OCI-LY1 (cell line): ENCODE results near the gene ETV7.

Experiments
- H2AFZ ChIP-seq: fragments of 200-600 bp; sonication (generic), shearing (Covaris generic); 2 replicates; pipeline ENCODE4 v1.6.0; 2014; ENCODE audit warnings: antibody characterized with exemption, mild to moderate bottlenecking, low read length
- H3F3A ChIP-seq: fragments of 200-600 bp; sonication (generic), shearing (Covaris generic); 2 replicates; pipeline ENCODE4 v1.6.0; 2014; ENCODE audit warnings: mild to moderate bottlenecking, antibody characterized with exemption, low read length, moderate library complexity; ENCODE audit not compliant: insufficient read depth
- H3K27ac ChIP-seq: fragments of 200-600 bp; sonication (generic); 2 replicates; pipeline ENCODE4 v1.5.1; 2014; ENCODE audit warnings: low read length, mixed run types, mild to moderate bottlenecking, low read depth; ENCODE audit not compliant: poor library complexity, severe bottlenecking
- H3K27me3 ChIP-seq: fragments of 200-600 bp; sonication (generic); 2 replicates; pipeline ENCODE4 v1.6.0; 2014; ENCODE audit warnings: antibody characterized with exemption, mild to moderate bottlenecking, low read length, moderate library complexity; ENCODE audit not compliant: insufficient read depth
- H3K36me3 ChIP-seq: fragments of 200-600 bp; sonication (generic); 2 replicates; pipeline ENCODE4 v1.6.1; 2014; ENCODE audit warnings: mild to moderate bottlenecking, antibody characterized with exemption, low read length, moderate library complexity, mixed read lengths; ENCODE audit not compliant: insufficient read depth
- H3K4me1 ChIP-seq: fragments of 200-600 bp; sonication (generic); 2 replicates; pipeline ENCODE4 v1.5.1; 2014; ENCODE audit warnings: mild to moderate bottlenecking, low read length, moderate library complexity; ENCODE audit not compliant: insufficient read depth, severe bottlenecking
- H3K4me2 ChIP-seq: fragments of 200-600 bp; sonication (generic), shearing (Covaris generic); 2 replicates; pipeline ENCODE4 v1.6.1; 2014; ENCODE audit warnings: low read length
- H3K4me3 ChIP-seq: fragments of 200-600 bp; sonication (generic); 2 replicates; pipeline ENCODE4 v1.5.1; 2014; ENCODE audit warnings: low read length, low read depth, mild to moderate bottlenecking, mixed read lengths; ENCODE audit not compliant: poor library complexity, severe bottlenecking
- H3K79me2 ChIP-seq: fragments of 200-600 bp; shearing (Covaris generic); 2 replicates; pipeline ENCODE4 v1.6.1; 2016; ENCODE audit warnings: mixed run types, low read length, mixed read lengths; ENCODE audit not compliant: insufficient read depth
- H3K9ac ChIP-seq: fragments of 200-600 bp; sonication (generic), shearing (Covaris generic); 2 replicates; pipeline ENCODE4 v1.6.1; 2014; ENCODE audit warnings: mild to moderate bottlenecking, low read length, mixed read lengths
- H3K9me2 ChIP-seq: fragments of 200-600 bp; sonication (generic), shearing (Covaris generic); 2 replicates; pipeline ENCODE4 v1.6.1; 2014; ENCODE audit warnings: low read depth, mild to moderate bottlenecking, low read length, mixed read lengths
- H3K9me3 ChIP-seq: fragments of 200-600 bp; shearing (Covaris generic); 2 replicates; pipeline ENCODE4 v1.6.1; 2014; ENCODE audit warnings: low read length, mixed read lengths
- H4K20me1 ChIP-seq: fragments of 200-600 bp; sonication (generic), shearing (Covaris generic); 2 replicates; pipeline ENCODE4 v1.6.0; 2016; ENCODE audit warnings: mild to moderate bottlenecking, low read length; ENCODE audit not compliant: insufficient read depth
- CTCF ChIP-seq: fragments of 200-600 bp; sonication (generic), shearing (Covaris generic); IDR thresholded peaks from 2 replicates; pipeline ENCODE4 v1.5.1; 2017; ENCODE audit warnings: mild to moderate bottlenecking, antibody characterized with exemption, low read length, moderate library complexity, mixed read lengths
- EZH2 ChIP-seq: fragments of 200-600 bp; sonication (generic), shearing (Covaris generic); IDR thresholded peaks from 2 replicates; pipeline ENCODE4 v1.8.0; 2017; ENCODE audit warnings: borderline replicate concordance, mixed run types, mild to moderate bottlenecking, antibody characterized with exemption, low read length, moderate library complexity, mixed read lengths

The ETV7 gene

GRCh38 chr6:36349240-36349639 lies 38.2 kb downstream of the ETV7 start:
- no peak overlapping the region for H3K4me3 ChIP-seq
- H3K36me3 ChIP-seq = no peaks in the 10 kb centered on the region
- TF ChIP-seq CTCF (no peak), EZH2 (no peak)
- H3K27ac ChIP-seq = no peak overlapping the region
- no peaks in the 10 kb centered on the region for H3K79me2 ChIP-seq
- H3F3A ChIP-seq = no peaks in the 10 kb centered on the region
- H2AFZ ChIP-seq = no peak overlapping the region
- no peaks in the 10 kb centered on the region; the same call in 1 of the 2 replicates for H3K27me3 ChIP-seq
- no peaks in the 10 kb centered on the region for H4K20me1 ChIP-seq
- peaks cover 12% of the 10 kb centered on the region for H3K4me1 ChIP-seq
- H3K9ac ChIP-seq = no peak overlapping the region
- no peaks in the 10 kb centered on the region for H3K9me2 ChIP-seq
- H3K9me3 ChIP-seq = 0 out of 2 replicates have a peak, but pooled peaks cover 2% of the 10 kb centered on the region
- H3K4me2 ChIP-seq = no peak overlapping the region

GRCh38 chr6:36347621-36348020 lies 39.8 kb downstream of the ETV7 start:
- Histone ChIP-seq H3K27ac (no peak overlapping the region), H3K4me2 (no peak overlapping the region), H3K9me2 (no peaks in the 10 kb centered on the region), H3F3A (no peaks in the 10 kb centered on the region), H3K79me2 (no peaks in the 10 kb centered on the region), H3K9me3 (no peaks in the 10 kb centered on the region), H3K4me1 (peaks cover 12% of the 10 kb centered on the region), H3K9ac (no peak overlapping the region), H3K27me3 (no peaks in the 10 kb centered on the region), H2AFZ (no peak overlapping the region), H3K4me3 (no peak overlapping the region), H4K20me1 (no peaks in the 10 kb centered on the region), H3K36me3 (no peaks in the 10 kb centered on the region)
- TF ChIP-seq EZH2 (no peak), CTCF (no peak)

- Histone ChIP-seq H3K9me2 (no peaks in the 10 kb centered on the region), H3K36me3 (no peaks in the 10 kb centered on the region), H3K79me2 (no peaks in the 10 kb centered on the region), H3K27me3 (no peaks in the 10 kb centered on the region), H3K4me1 (peaks cover 12% of the 10 kb centered on the region), H3K27ac (no peak overlapping the region), H3F3A (no peaks in the 10 kb centered on the region), H2AFZ (no peak overlapping the region), H4K20me1 (no peaks in the 10 kb centered on the region), H3K9me3 (no peaks in the 10 kb centered on the region), H3K4me3 (no peak overlapping the region), H3K4me2 (no peak overlapping the region), H3K9ac (no peak overlapping the region)
- no peak for TF ChIP-seq CTCF
- no peak for TF ChIP-seq EZH2
These were observed 40.8 kb downstream of the ETV7 start for GRCh38 chr6:36346486-36347273.
